GM12878 (cell line): ENCODE data around the gene TET2. TPM values are rescaled to one million over a fixed set of nuclear protein-coding genes. Genes with fewer than 3 reads are reported as not detected.

Source experiments
- ATAC-seq: fragments of 200-7000 bp; cut with Tn5 transposase; 3 replicates; pipeline ENCODE4 v1.9.1; 2020; ENCODE audit warnings: mild to moderate bottlenecking, moderate library complexity
- BruUV-seq: library from RNA; stranded (reverse); fragments of 400-500 nt; replicated peaks from 2 replicates; lab custom pipeline; 2021; lab: Mats Ljungman, UMichigan
- CTCF ChIA-PET: fragments of 300-600 bp; sonication (Branson Sonifier 250); formaldehyde crosslinking; extraction: SDS; loops from one replicate; lab custom pipeline; 2021; ENCODE audit warnings: inconsistent platforms; lab: Yijun Ruan, JAX
- POLR2A ChIA-PET: fragments of 350-600 bp; formaldehyde crosslinking; extraction: SDS; loops from one replicate; lab custom pipeline; 2021; ENCODE audit warnings: inconsistent platforms; lab: Charles Lee
- RAD21 ChIA-PET: fragments of 300-600 bp; sonication (Branson Sonifier 250); formaldehyde crosslinking; loops from one replicate; lab custom pipeline; 2023; ENCODE audit warnings: antibody characterized with exemption; ENCODE audit not compliant: unreplicated experiment; lab: Charles Lee
- SMC1A ChIA-PET: fragments of 300-600 bp; sonication (Branson Sonifier 250); formaldehyde crosslinking; loops from one replicate; lab custom pipeline; 2023; ENCODE audit not compliant: unreplicated experiment, uncharacterized antibody; lab: Charles Lee
- DNase-seq: peaks from one replicate; pipeline ENCODE4 v3.0.0-alpha.2; 2011; ENCODE audit warnings: low read depth, low spot score
- FAIRE-seq: peaks from 3 replicates; lab custom pipeline; 2011; peaks lifted over from hg19 to GRCh38; lab: Jason Lieb, UNC
- H2AFZ ChIP-seq: 2 replicates; pipeline ENCODE4 v1.6.0; 2011; ENCODE audit warnings: low read depth, low read length, control low read depth; ENCODE audit not compliant: control insufficient read depth
- H3K27ac ChIP-seq: 2 replicates; pipeline ENCODE4 v1.5.1; 2011; ENCODE audit warnings: control low read depth; ENCODE audit not compliant: control insufficient read depth, insufficient read depth
- H3K27me3 ChIP-seq, 2 experiments: replicated peaks in 1 of 2; 2 replicates each; pipeline versions ENCODE4 v1.6.0 to v1.6.1; 2011; ENCODE audit warnings: low read length in 1 of 2; ENCODE audit not compliant: control insufficient read depth in 2 of 2, insufficient read depth in 2 of 2
- H3K36me3 ChIP-seq, 2 experiments: 2 replicates each; pipeline ENCODE4 v1.5.1; 2011; ENCODE audit warnings: low read length in 1 of 2; ENCODE audit not compliant: control insufficient read depth in 2 of 2, insufficient read depth in 2 of 2
- H3K4me1 ChIP-seq: 2 replicates; pipeline ENCODE4 v1.6.1; 2011; ENCODE audit warnings: mild to moderate bottlenecking, low read length, moderate library complexity, mixed read lengths; ENCODE audit not compliant: control insufficient read depth, insufficient read depth
- H3K4me2 ChIP-seq: 2 replicates; pipeline ENCODE4 v1.6.0; 2011; ENCODE audit warnings: control low read depth; ENCODE audit not compliant: control insufficient read depth, insufficient read depth
- H3K4me3 ChIP-seq: fragments of 200-600 bp; sonication (generic); 2 replicates; pipeline ENCODE4 v1.5.1; 2016
- H3K79me2 ChIP-seq: 2 replicates; pipeline ENCODE4 v1.6.0; 2011; ENCODE audit warnings: low read length; ENCODE audit not compliant: control insufficient read depth, insufficient read depth
- H3K9ac ChIP-seq: 2 replicates; pipeline ENCODE4 v1.8.0; 2011; ENCODE audit warnings: low read length, control low read depth, mixed read lengths; ENCODE audit not compliant: control insufficient read depth, insufficient read depth
- H3K9me3 ChIP-seq: replicated peaks from 3 replicates; pipeline ENCODE4 v1.5.1; 2011; ENCODE audit warnings: mild to moderate bottlenecking, low read length; ENCODE audit not compliant: control insufficient read depth, insufficient read depth
- H4K20me1 ChIP-seq: 2 replicates; pipeline ENCODE4 v1.6.0; 2011; ENCODE audit not compliant: control insufficient read depth, insufficient read depth
- ATF7 ChIP-seq: fragments of 450-650 bp; IDR thresholded peaks from 2 replicates; pipeline ENCODE4 v1.6.1; 2016; ENCODE audit warnings: low read depth, mild to moderate bottlenecking
- IKZF1 ChIP-seq: fragments of 450-650 bp; conservative IDR thresholded peaks from 2 replicates; pipeline ENCODE4 v1.6.1; 2017; ENCODE audit warnings: antibody characterized with exemption, mild to moderate bottlenecking
- POLR2AphosphoS5 ChIP-seq: IDR thresholded peaks from 2 replicates; pipeline ENCODE4 v1.6.1; 2011; ENCODE audit warnings: mild to moderate bottlenecking, low read length, inconsistent platforms
- SMC3 ChIP-seq: IDR thresholded peaks from 2 replicates; pipeline ENCODE4 v1.6.1; 2011; ENCODE audit warnings: low read length, improper control_type of control experiment, borderline replicate concordance
- SREBF1 ChIP-seq: IDR thresholded peaks from 2 replicates; pipeline ENCODE4 v1.6.1; 2012; ENCODE audit warnings: mild to moderate bottlenecking, low read length
- ZBTB40 ChIP-seq: fragments of 450-650 bp; IDR thresholded peaks from 2 replicates; pipeline ENCODE4 v1.6.1; 2016; ENCODE audit warnings: mild to moderate bottlenecking, moderate library complexity, borderline replicate concordance
- WGBS: methylation state at CpG from one replicate; pipeline ENCODE4 v1.1.6; 2016; ENCODE audit warnings: low lambda C conversion rate; ENCODE audit not compliant: insufficient replicate concordance, insufficient coverage; ENCODE audit errors: missing lambda C conversion rate; 5-methylcytosine and 5-hydroxymethylcytosine counted together
- in situ Hi-C: fragments of 300-500 bp; cut with MboI; formaldehyde crosslinking; loops from 9 replicates; pipeline ENCODE4 v1.14.3; 2018; ENCODE audit warnings: mixed read lengths
- intact Hi-C: fragments of 100-400 bp; cut with micrococcal nuclease; formaldehyde crosslinking; loops from one replicate; pipeline ENCODE4 v1.14.2; 2022; ENCODE audit not compliant: unreplicated experiment
- polyA plus RNA-seq, 11 experiments: library from polyadenylated mRNA; depleted of rRNA in 4 of 11; unstranded in 6 of 11; stranded (reverse) in 5 of 11; fragments of >200 nt; fragmentation: Nextera tagmentation in 4 of 11; fragmentation: Illumina TruSeq in 1 of 11; extraction: Ambion mirVana in 4 of 11; extraction: Trizol in 1 of 11; gene quantifications; 1 replicate in 1 of 11; 2 replicates in 10 of 11; pipeline versions ENCODE4 v1.2.1 to v1.2.3, GENCODE V29; 2011 to 2016; ENCODE audit warnings: inconsistent platforms in 2 of 11, missing spikeins in 2 of 11, low read depth in 1 of 11
- total RNA-seq, 4 experiments: library from RNA; depleted of rRNA in 3 of 4; stranded (reverse); fragments of >200 nt in 3 of 4; fragmentation: Illumina TruSeq in 1 of 4; extraction: Trizol in 1 of 4; gene quantifications; 2 replicates each; pipeline versions ENCODE4 v1.2.1 to v1.2.3, GENCODE V29; 2013 to 2021
- TF ChIP-seq, protein P1 (sequence below): fragments of 450-650 bp; formaldehyde crosslinking; IDR thresholded peaks from 2 replicates; pipeline ENCODE4 v1.5.0; 2022; ENCODE audit warnings: mild to moderate bottlenecking, missing genetic modification characterization
- TF ChIP-seq, protein P2 (sequence below): IDR thresholded peaks from 2 replicates; pipeline ENCODE4 v1.6.1; 2011; ENCODE audit warnings: low read depth, mild to moderate bottlenecking, low read length, moderate library complexity, borderline replicate concordance; ENCODE audit errors: extremely low read depth
- TF ChIP-seq, protein P3 (sequence below): IDR thresholded peaks from 2 replicates; pipeline ENCODE4 v1.6.1; 2012; ENCODE audit warnings: improper control_type of control experiment, low read depth, low read length; ENCODE audit not compliant: insufficient replicate concordance

The TET2 gene
- total and polyA plus RNA-seq, 10 of the 15 experiments (the other 5 are each of a cell fraction or from before 2014, with no cell fraction given) = 3.7 to 49.0 (median 27.5) TPM

DNA sequence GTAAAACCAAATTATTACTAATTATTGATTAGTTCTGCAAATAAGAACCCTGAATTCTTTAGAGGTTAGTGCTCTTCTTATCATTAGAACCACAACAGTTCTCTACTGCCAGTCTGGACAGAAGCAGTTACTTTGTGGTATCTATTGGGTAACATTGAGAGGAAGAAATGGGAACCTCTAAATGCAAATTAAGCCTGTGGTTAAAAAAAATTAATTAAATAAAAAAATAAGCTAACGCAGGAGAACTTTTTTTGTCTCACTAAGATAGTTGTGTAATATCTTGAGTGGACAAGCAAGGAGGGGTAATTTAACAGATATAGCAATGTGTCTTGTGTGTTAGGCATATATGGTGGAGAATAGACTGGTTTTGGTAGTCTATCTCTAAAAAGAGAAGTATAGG lies 32.9 kb upstream of the TET2 start:
- H3K4me3 ChIP-seq = no peak overlapping the region
- no peak overlapping the region for H3K27ac ChIP-seq
- in situ Hi-C loops = no loop called here
- ChIA-PET CTCF (interaction anchor here (1.1 kb wide), 1 partner anchor 183 kb away, joined by 3 read pairs; no protein-coding TSS in a partner anchor), POLR2A (no interaction called here), SMC1A (no interaction called here), RAD21 (no interaction called here)
- H3K4me2 ChIP-seq = no peak overlapping the region
- no peaks in the 10 kb centered on the region for H3K27me3 ChIP-seq
- ATAC-seq (peak; percentile 65), DNase-seq (no peak), FAIRE-seq (no peak)
- no peaks in the 10 kb centered on the region for H3K36me3 ChIP-seq
- no peak overlapping the region for H3K9ac ChIP-seq
- no peaks in the 10 kb centered on the region for H4K20me1 ChIP-seq
- no peaks in the 10 kb centered on the region; the same call in 2 of the 3 replicates for H3K9me3 ChIP-seq
- intact Hi-C loops = no loop called here
- no peaks in the 10 kb centered on the region for H3K79me2 ChIP-seq
- no peak overlapping the region for H2AFZ ChIP-seq
- WGBS = 5% methylated on average over 1 of the region's 1 CpG
- no peaks in the 10 kb centered on the region for H3K4me1 ChIP-seq
- BruUV-seq = no TSS peak
- no peak for TF ChIP-seq ATF7
- TF ChIP-seq ZBTB40 = no peak
- TF ChIP-seq IKZF1 = no peak
- no peak for TF ChIP-seq POLR2AphosphoS5
- TF ChIP-seq, protein P1, sequence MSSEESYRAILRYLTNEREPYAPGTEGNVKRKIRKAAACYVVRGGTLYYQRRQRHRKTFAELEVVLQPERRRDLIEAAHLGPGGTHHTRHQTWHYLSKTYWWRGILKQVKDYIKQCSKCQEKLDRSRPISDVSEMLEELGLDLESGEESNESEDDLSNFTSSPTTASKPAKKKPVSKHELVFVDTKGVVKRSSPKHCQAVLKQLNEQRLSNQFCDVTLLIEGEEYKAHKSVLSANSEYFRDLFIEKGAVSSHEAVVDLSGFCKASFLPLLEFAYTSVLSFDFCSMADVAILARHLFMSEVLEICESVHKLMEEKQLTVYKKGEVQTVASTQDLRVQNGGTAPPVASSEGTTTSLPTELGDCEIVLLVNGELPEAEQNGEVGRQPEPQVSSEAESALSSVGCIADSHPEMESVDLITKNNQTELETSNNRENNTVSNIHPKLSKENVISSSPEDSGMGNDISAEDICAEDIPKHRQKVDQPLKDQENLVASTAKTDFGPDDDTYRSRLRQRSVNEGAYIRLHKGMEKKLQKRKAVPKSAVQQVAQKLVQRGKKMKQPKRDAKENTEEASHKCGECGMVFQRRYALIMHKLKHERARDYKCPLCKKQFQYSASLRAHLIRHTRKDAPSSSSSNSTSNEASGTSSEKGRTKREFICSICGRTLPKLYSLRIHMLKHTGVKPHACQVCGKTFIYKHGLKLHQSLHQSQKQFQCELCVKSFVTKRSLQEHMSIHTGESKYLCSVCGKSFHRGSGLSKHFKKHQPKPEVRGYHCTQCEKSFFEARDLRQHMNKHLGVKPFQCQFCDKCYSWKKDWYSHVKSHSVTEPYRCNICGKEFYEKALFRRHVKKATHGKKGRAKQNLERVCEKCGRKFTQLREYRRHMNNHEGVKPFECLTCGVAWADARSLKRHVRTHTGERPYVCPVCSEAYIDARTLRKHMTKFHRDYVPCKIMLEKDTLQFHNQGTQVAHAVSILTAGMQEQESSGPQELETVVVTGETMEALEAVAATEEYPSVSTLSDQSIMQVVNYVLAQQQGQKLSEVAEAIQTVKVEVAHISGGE (CRISPR knock-in tag) = no peak
- TF ChIP-seq SREBF1 = no peak
- TF ChIP-seq SMC3 = no peak
- TF ChIP-seq, protein P2, sequence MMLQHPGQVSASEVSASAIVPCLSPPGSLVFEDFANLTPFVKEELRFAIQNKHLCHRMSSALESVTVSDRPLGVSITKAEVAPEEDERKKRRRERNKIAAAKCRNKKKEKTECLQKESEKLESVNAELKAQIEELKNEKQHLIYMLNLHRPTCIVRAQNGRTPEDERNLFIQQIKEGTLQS = no peak
- TF ChIP-seq, protein P3, sequence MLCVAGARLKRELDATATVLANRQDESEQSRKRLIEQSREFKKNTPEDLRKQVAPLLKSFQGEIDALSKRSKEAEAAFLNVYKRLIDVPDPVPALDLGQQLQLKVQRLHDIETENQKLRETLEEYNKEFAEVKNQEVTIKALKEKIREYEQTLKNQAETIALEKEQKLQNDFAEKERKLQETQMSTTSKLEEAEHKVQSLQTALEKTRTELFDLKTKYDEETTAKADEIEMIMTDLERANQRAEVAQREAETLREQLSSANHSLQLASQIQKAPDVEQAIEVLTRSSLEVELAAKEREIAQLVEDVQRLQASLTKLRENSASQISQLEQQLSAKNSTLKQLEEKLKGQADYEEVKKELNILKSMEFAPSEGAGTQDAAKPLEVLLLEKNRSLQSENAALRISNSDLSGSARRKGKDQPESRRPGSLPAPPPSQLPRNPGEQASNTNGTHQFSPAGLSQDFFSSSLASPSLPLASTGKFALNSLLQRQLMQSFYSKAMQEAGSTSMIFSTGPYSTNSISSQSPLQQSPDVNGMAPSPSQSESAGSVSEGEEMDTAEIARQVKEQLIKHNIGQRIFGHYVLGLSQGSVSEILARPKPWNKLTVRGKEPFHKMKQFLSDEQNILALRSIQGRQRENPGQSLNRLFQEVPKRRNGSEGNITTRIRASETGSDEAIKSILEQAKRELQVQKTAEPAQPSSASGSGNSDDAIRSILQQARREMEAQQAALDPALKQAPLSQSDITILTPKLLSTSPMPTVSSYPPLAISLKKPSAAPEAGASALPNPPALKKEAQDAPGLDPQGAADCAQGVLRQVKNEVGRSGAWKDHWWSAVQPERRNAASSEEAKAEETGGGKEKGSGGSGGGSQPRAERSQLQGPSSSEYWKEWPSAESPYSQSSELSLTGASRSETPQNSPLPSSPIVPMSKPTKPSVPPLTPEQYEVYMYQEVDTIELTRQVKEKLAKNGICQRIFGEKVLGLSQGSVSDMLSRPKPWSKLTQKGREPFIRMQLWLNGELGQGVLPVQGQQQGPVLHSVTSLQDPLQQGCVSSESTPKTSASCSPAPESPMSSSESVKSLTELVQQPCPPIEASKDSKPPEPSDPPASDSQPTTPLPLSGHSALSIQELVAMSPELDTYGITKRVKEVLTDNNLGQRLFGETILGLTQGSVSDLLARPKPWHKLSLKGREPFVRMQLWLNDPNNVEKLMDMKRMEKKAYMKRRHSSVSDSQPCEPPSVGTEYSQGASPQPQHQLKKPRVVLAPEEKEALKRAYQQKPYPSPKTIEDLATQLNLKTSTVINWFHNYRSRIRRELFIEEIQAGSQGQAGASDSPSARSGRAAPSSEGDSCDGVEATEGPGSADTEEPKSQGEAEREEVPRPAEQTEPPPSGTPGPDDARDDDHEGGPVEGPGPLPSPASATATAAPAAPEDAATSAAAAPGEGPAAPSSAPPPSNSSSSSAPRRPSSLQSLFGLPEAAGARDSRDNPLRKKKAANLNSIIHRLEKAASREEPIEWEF = no peak
